ENCODE results near the gene CDT1.
A peak's percentile ranks its signal among the peaks of the same experiment; 100 is the strongest.

CDT1 gene

DNA sequence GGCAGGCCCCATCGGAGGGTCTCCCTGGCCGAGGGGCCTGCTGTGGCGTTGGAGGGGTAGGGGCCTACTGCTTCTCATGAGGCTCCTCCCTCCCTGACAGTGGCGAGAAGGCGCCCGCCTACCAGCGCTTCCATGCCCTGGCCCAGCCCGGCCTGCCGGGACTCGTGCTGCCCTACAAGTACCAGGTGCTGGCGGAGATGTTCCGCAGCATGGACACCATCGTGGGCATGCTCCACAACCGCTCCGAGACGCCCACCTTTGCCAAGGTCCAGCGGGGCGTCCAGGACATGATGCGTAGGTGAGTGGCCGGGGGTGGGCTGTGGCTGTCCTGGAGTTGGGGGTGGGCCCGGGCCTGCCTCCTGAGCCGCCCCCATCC is 1.7 kb downstream of the CDT1 start:
- DNase-seq (ENCODE audit: low read depth) = no peak

DNA sequence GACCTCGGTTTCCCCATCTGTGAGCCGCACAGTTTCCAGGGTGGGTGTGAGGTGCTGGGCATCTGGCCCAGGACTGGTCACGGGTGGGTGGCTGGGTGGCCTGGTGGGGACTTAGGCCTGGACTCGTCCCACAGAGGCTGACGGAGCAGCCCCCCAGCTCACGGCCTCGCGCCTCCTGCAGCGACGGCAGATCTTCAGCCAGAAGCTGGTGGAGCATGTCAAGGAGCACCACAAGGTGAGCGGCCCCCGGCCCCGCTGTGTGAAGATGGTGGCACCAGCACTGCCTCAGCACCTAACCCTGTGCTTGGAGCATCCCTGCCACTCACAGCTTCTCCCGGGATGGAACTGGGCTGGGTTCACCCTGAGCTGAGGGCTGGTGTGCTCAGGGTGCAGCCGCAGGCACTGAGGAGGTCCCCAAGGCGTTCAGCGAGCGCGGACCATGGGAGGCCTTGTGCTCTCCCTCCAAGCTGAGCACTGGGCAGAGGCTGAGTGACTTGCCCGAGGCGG is 2.4 kb downstream of the CDT1 start:
- DNase-seq (ENCODE audit: low read depth) = no peak

DNA sequence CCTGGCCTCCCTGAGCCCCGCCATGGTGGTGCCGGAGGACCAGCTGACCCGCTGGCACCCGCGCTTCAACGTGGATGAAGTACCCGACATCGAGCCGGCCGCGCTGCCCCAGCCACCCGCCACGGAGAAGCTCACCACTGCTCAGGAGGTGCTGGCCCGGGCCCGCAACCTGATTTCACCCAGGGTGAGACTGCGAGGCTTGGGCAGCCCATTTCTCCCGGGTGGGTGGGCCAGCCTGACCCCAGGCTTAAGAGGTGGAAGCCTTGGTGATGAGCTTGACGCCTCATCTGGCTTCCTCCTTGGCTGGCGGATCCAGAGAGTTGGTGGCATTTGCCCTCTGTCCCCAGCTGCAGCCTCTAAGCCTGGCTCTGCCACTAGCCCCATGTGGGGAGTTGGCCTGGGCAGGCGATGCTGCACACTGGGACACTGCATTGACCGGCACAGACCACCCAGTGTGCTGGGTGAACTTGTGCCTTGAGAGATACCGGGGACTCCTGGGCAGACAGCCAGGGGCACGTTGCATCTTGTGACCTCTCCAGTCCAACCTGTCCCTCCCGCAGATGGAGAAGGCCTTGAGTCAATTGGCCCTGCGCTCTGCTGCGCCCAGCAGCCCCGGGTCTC is 3.0 kb downstream of the CDT1 start:
- DNase-seq (ENCODE audit: low read depth) = no peak

DNA sequence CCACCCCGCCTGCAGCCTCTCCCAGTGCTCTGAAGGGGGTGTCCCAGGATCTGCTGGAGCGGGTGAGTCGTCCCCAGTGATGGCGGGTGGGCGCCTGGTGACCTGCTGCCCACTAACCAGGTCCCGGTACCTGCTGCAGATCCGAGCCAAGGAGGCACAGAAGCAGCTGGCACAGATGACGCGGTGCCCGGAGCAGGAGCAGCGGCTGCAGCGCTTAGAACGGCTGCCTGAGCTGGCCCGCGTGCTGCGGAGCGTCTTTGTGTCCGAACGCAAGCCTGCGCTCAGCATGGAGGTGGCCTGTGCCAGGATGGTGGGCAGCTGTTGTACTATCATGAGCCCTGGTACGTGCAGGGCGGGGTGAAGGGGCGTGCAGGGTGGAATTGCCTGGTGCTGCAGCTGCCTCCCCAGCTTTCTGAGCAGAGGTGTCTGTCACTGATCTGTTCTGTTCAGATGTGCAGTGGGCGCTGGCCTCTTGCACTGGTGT is 3.6 kb downstream of the CDT1 start:
- no peak for DNase-seq (ENCODE audit: low read depth)

DNA sequence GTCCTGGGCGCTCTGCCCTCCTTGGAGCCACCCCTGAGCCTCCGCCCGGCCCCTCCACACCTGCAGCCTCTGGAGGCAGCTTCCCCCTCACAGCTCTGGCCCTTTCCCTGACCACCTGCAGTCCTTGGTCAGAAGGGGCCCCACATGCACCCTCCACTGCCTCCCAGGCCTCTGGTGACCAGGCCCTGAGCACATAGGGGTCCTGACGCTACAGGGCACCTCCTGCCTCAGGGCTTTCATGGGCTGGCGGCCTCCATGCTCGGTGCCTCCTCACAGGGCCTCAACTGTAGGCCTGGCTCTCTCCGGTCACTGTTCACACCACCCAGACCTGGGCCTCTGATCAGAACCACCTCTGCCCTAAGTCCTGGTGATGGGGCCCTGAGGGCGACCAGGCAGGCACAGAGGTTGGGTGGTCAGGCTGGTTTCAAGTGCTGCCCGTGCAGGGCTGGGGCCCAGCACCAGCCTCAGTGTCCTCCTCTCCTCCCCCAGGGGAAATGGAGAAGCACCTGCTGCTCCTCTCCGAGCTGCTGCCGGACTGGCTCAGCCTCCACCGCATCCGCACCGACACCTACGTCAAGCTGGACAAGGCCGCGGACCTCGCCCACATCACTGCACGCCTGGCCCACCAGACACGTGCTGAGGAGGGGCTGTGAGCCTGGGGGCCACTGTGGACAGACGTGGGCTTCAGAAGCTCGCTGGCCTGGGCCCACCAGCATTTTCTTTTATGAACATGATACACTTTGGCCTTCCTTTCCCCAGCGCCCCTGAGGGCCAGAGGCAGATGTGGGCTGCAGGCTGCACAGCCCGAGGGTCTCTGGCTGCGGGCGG is 4.3 kb downstream of the CDT1 start:
- DNase-seq (ENCODE audit: low read depth) = no peak

DNA sequence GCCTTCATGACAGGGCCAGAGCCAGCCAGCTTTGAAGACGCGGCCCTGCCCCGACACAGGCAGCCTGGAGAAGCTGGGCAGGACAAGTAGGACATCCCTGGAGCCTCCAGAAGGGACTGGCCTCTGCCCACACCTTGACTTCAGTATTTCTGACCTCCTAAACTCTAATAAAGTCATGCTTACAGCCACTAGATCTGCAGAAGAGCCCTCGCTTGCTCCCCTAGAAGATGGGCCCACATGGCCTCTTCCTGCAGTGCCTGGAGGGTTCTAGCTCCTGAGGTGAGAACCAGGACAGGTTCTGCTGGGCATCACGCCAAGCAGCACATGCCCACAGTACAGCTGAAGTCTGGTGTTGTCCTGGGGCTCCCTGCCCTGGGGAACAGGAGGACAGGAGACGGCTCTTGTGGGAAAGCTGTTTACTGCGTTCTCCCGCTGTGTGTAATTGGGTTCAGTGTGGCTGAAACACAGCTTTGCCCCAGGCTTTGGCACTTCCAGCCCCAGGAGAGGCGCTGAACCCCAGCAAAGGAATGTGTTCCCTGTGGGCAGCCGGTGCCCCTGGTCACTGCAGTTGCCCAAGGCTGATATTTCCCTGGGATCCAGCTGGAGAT is 5.6 kb downstream of the CDT1 start:
- DNase-seq (ENCODE audit: low read depth) = no peak

DNA sequence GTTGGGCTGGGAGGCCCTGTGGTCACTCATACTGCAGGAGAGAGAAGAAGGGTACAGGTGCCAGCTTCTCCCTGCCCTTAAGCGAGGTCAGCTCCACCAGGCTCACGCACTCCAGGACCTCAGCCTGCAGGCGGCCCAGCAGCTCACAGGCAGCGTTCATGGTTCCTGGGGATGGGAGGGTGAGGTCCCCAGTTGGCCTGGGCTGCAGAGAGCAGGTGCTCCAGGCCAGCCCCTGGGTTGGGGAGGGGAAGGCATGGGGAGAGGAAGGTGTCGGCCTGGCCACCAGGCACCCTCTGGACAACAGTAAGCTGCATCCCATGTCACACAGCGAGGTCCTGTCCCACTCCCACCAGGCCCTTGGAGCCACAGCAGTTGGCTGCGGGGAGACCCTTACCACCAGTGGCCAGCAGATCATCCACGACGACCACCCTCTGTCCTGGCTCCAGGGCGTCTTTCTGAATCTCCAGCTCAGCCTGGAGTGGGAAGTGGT is 6.1 kb downstream of the CDT1 start:
- DNase-seq (ENCODE audit: low read depth) = no peak

DNA sequence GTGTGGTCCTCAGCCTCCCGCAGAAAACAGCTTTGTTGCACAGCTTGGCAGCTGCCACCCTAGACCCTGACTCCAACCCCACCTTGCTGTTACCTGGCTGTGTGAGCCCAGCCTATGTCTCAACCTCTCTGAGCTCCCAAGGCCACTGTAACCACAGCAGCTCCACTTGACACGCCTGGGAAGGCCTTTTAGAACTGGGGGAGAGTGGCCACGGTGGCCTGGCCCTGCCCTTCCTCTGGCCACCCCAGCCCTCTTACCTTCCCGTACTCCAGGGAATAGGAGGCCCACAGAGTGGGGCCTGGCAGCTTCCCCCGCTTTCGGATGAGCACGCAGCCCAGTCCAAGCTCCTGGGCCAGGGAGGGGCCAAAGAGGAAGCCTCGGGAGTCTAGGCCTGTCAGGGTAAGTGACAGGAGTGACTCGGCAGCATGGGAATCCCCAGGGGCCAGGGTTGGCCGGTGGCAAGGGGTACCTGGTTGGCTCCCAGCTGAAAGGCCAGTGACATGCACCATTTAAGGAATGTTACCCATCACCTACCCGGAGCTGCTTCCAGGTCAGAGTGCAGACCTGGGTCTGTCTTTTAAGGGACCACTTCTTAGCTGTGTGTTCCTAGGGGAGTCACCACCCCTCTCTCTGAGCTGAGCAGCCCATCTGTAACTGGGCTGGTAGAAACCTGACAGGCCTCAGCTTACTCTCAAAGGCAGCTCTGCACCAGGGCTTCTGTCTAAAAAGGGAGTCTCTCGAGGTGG is 6.8 kb downstream of the CDT1 start:
- no peak for DNase-seq (ENCODE audit: low read depth)

DNA sequence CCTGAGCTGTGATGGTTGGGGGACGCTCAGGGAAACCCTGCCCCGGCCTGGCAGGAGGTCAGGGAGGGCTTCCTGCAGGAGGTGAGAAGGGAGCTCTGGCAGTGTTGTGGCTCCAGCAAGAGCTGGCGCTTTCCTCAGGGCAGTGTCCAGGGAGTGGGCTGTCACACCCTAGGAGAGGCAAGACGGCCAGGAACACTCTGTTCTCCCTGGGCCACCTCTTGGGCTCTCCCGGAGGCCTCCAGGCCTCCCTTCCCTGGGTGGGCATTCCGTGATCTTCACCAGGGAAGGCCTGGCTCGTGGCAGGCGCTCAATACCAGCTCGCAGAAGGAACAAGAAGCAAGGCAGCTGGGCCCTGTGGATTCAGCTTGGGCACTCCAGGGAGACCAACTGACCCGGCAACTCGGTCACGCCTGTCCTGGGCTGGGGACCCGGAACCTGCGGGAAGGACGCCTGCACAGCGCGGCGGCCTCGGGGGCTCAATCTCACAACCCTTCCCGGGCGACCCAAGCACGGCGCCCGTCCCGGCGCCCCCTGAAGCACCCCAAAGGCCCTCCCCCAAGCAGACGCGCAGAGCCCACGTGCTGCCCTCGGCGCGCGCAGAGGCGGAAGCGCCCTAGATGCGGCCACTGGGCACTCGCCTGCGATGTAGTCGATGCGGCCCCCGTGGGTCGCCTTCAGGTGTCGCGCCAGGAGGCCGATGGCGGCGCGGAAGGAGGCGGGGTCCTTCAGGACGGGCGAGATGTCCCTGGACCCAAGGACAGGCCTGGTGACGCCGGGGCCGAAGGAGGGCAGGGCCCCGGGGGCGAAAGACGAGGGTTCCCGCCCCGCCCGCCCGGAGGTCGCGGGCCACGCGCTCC is 7.6 kb downstream of the CDT1 start:
- DNase-seq (ENCODE audit: low read depth) = no peak

DNA sequence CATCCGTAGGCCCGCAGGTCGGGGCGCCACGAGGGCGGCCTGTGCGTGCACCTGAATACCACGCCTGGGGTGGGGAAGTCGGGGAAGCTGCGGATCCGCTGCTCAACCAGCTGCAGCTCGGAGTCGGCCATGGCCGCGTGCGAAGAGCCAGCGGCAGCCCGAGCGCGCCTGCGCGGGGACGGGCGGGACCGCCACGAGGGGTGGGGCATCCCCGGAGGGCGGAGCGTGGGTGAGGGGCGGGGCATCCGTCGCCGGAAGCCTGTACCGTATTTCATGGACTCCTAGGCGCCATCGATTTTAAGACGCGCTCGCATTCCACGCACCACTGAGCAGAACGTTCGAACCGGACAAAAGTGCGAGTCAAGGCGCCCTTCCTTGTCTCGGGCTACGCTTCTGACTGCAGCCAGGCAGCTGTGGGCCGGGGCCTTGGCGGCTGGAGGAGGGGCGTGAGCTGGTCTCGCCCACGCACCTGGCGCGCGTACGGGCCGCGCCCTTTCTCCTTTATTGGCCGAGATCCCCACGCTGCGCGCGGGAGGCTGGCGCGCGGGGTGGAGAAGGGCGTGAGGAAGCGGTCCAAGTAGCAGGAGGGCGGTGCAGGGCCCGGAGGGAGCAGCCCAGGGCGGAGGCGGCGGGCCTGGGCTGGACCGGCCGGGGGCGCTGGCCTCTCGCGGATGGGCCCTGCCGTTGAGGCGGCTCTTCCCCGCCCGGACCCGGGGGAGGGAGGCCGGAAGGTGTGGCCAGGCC is 8.4 kb downstream of the CDT1 start, which contains the start of gene APRT:
Gene APRT, minus strand, starts transcription at position 160 of the 744 bp plus-strand sequence. Its CDS starts 29 bp downstream, at position 131.
- DNase-seq (ENCODE audit: low read depth) = peak; percentile 71

DNA sequence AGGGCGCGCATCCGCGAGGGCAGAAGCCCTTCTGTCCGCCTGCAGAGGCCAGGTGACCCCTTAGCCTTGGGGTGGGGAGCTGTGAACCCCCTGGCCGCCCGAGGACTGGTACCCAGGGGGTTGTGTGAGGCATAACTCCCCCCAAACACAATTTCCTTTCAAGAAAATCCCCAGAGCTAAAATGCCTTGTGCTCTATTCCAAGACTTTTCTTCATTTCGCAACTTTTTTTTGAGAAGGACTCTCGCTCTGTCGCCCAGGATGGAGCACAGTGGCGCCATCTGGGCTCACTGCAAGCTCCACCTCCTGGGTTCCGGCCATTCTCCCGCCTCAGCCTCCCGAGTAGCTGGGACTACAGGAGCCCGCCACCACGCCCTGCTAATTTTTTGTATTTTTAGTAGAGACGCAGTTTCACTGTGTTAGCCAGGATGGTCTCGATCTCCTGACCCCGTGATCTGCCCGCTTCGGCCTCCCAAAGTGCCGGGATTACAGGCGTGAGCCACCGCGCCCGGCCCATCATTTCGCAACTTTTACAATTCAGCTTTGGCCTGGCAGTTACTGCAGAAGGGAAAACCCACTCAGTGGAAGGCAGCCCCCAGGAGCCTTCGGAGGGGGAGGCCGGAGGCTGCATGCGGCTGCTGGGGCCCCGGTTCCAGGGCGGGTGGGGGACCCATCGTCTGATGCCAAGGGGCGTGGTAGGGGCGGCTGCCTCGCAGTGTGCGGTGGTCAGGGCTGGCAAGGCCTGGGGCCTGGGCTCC is 9.1 kb downstream of the CDT1 start:
- no peak for DNase-seq (ENCODE audit: low read depth)

DNA sequence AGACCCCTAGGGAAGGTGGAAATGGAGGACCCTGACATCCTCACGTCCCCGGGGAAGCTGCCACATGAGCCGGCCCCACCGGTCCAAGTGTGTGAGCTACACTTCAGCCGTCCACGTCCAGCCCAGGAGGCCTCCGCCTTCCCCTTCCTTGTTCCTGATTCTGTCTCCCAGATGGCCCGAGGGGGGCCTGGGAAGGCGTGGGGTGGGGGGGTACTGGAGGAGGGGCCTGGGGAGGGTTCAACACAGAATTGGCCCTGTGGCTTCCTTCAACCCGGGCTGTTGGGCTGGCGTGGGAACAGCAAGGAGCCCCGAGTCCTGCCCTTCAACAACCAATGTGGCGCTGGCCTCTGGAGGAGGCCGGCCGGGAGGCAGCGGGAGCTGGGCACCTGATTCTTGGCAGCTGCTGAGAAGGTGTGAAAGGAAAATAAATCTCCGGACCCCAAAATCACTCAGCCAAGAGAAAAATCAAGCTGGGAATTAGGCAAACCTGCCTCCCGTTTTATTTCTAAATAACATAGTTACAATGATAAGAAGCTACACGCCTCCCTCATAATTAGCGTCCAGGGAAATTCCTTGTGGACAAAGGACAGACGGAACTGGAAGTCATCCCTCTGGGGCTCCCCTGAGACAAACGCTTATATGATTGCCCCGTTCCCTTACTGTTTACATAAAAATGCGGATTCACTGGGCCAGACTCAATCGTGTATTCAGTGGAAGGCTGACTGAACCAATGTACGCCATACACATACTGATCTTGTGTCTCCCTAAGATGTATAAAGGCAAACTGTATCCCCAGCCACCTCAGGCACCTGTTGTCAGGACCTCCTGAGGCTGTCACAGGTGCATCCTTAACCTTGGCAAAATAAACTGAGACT is 9.9 kb downstream of the CDT1 start:
- no peak for DNase-seq (ENCODE audit: low read depth)

DNA sequence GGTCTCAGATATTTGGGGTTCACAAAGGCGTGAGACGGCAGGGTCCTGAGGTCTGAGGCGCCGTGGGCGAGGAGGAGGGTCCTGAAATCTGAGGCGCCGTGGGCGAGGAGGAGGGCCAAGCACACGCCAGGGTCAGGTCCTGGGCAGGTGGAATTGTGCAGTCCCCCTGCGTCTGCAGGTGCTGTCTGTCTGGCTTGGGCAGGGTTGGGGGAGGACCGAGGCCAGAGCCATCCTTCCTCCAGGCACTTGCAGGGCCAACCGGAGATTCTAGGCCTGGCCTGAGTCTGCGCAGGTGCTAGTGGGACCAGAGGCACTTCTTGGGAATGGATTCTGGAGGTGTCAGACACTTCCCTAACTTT is 10.5 kb downstream of the CDT1 start:
- DNase-seq (ENCODE audit: low read depth) = no peak

DNA sequence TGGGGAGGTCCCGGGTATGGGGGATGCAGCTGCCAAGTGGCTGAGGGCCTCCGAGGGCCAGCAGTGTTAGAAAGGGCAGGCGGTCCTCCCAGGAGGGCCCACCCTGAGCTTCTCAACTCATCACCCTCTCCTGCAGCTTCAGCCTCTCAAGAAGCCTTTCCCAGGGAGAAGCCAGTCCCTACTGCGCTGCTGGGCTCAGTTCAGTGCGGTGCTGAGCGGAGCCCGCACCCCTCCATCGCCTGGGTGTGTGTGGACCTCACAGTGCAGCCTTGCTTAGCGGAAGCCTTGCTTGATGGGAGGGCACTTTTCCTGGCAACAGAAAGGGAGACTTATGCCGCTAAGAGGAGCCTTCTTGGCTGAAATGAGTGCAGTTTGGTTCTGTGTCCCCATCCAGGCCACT is 11.6 kb downstream of the CDT1 start:
- no peak for DNase-seq (ENCODE audit: low read depth)

DNA sequence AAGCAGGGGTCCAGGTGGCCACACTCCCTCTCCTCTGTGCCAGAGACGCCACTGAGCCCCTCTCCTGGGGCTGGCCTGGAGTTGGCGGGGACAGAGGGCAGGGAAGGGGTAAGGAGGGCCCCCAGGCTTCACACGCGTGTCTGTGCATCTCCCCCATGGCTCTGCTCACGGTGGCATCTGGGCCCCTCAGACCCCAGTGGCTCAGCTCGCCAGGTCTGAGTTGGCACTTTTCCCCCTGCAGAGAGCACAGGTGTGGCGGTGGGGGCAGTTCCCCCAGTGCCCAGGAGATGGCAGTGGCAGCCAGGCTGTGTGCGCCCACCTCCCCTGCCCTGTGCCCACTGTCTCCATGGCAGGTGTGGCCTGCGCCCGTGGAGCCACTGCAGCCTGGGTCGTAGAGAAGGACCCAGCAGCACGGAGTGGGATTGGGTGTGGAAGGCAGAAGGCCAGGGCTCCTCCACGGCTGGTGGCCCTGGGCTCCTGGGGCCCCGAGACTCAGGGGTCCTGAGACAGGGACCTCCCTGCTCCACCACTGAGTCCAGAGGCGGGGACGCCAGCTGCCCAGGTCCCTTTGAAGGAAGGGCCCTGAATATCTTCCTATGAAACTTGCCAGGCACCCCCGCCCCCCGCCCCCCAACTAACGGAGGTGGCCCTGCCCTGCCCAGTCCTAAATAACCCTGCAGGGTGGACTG is 12.5 kb downstream of the CDT1 start:
- no peak for DNase-seq (ENCODE audit: low read depth)

DNA sequence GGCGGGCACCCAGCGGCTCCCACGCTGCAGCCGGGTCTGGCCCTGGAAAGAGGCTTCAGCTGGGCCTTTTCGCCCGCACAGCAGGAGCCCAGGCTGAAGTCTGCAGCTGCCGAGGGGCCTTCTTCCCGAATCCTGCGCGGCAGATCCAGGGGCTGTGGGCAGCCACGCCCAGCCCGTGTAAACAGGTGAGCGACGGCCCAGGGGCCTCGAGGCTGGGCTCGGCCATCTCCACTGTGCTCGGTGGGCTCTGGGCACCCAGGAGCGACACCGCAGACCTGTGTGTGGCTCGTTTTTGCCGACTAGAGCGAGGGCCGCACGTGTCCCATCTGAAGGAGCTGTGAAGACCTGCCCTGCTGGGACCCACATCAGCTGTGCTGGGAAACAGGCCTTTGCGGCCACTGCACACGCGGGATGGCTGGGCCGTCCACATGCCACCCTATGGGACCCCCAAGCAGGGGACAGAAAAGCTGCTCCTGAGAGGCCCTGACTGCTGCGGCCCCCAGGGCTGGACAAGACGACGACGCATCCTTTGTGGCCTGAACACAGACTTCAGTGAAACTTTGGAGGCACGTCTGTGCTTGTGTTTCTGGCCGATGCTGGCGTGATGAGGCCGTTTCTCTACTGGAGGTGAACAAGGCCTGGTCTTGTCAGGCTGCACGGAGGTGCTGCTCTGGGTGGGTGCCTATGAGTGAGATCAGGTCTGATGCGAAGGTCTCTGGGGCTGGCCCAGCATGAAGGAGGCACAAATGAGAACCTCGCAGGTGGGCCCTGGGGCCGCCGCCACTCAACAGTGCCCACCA is 13.3 kb downstream of the CDT1 start:
- DNase-seq (ENCODE audit: low read depth) = no peak
